GM12878 (cell line): Measurements from ENCODE around the gene ADPRM. TPM values are rescaled to one million over a fixed set of nuclear protein-coding genes. Genes with fewer than 3 reads are reported as not detected.

Experiments used
- ATAC-seq: fragments of 200-7000 bp; cut with Tn5 transposase; 3 replicates; pipeline ENCODE4 v1.9.1; 2020; ENCODE audit warnings: mild to moderate bottlenecking, moderate library complexity
- BruUV-seq: library from RNA; stranded (reverse); fragments of 400-500 nt; replicated peaks from 2 replicates; lab custom pipeline; 2021; lab: Mats Ljungman, UMichigan
- CTCF ChIA-PET: fragments of 300-600 bp; sonication (Branson Sonifier 250); formaldehyde crosslinking; extraction: SDS; loops from one replicate; lab custom pipeline; 2021; ENCODE audit warnings: inconsistent platforms; lab: Yijun Ruan, JAX
- POLR2A ChIA-PET: fragments of 350-600 bp; formaldehyde crosslinking; extraction: SDS; loops from one replicate; lab custom pipeline; 2021; ENCODE audit warnings: inconsistent platforms; lab: Charles Lee
- RAD21 ChIA-PET: fragments of 300-600 bp; sonication (Branson Sonifier 250); formaldehyde crosslinking; loops from one replicate; lab custom pipeline; 2023; ENCODE audit warnings: antibody characterized with exemption; ENCODE audit not compliant: unreplicated experiment; lab: Charles Lee
- SMC1A ChIA-PET: fragments of 300-600 bp; sonication (Branson Sonifier 250); formaldehyde crosslinking; loops from one replicate; lab custom pipeline; 2023; ENCODE audit not compliant: unreplicated experiment, uncharacterized antibody; lab: Charles Lee
- DNase-seq: peaks from one replicate; pipeline ENCODE4 v3.0.0-alpha.2; 2011; ENCODE audit warnings: low read depth, low spot score
- FAIRE-seq: peaks from 3 replicates; lab custom pipeline; 2011; peaks lifted over from hg19 to GRCh38; lab: Jason Lieb, UNC
- H2AFZ ChIP-seq: 2 replicates; pipeline ENCODE4 v1.6.0; 2011; ENCODE audit warnings: low read depth, low read length, control low read depth; ENCODE audit not compliant: control insufficient read depth
- H3K27ac ChIP-seq: 2 replicates; pipeline ENCODE4 v1.5.1; 2011; ENCODE audit warnings: control low read depth; ENCODE audit not compliant: control insufficient read depth, insufficient read depth
- H3K27me3 ChIP-seq, 2 experiments: replicated peaks in 1 of 2; 2 replicates each; pipeline versions ENCODE4 v1.6.0 to v1.6.1; 2011; ENCODE audit warnings: low read length in 1 of 2; ENCODE audit not compliant: control insufficient read depth in 2 of 2, insufficient read depth in 2 of 2
- H3K36me3 ChIP-seq, 2 experiments: 2 replicates each; pipeline ENCODE4 v1.5.1; 2011; ENCODE audit warnings: low read length in 1 of 2; ENCODE audit not compliant: control insufficient read depth in 2 of 2, insufficient read depth in 2 of 2
- H3K4me1 ChIP-seq: 2 replicates; pipeline ENCODE4 v1.6.1; 2011; ENCODE audit warnings: mild to moderate bottlenecking, low read length, moderate library complexity, mixed read lengths; ENCODE audit not compliant: control insufficient read depth, insufficient read depth
- H3K4me2 ChIP-seq: 2 replicates; pipeline ENCODE4 v1.6.0; 2011; ENCODE audit warnings: control low read depth; ENCODE audit not compliant: control insufficient read depth, insufficient read depth
- H3K4me3 ChIP-seq: fragments of 200-600 bp; sonication (generic); 2 replicates; pipeline ENCODE4 v1.5.1; 2016
- H3K79me2 ChIP-seq: 2 replicates; pipeline ENCODE4 v1.6.0; 2011; ENCODE audit warnings: low read length; ENCODE audit not compliant: control insufficient read depth, insufficient read depth
- H3K9ac ChIP-seq: 2 replicates; pipeline ENCODE4 v1.8.0; 2011; ENCODE audit warnings: low read length, control low read depth, mixed read lengths; ENCODE audit not compliant: control insufficient read depth, insufficient read depth
- H3K9me3 ChIP-seq: replicated peaks from 3 replicates; pipeline ENCODE4 v1.5.1; 2011; ENCODE audit warnings: mild to moderate bottlenecking, low read length; ENCODE audit not compliant: control insufficient read depth, insufficient read depth
- H4K20me1 ChIP-seq: 2 replicates; pipeline ENCODE4 v1.6.0; 2011; ENCODE audit not compliant: control insufficient read depth, insufficient read depth
- IRF4 ChIP-seq: IDR thresholded peaks from 2 replicates; pipeline ENCODE4 v1.6.1; 2011; ENCODE audit warnings: low read depth, low read length
- NFYA ChIP-seq: IDR thresholded peaks from 2 replicates; pipeline ENCODE4 v1.6.1; 2011; ENCODE audit warnings: low read depth, mild to moderate bottlenecking, low read length, improper control_type of control experiment, borderline replicate concordance
- POLR2A ChIP-seq: IDR thresholded peaks from 2 replicates; pipeline ENCODE4 v1.6.1; 2011; ENCODE audit warnings: low read depth, mild to moderate bottlenecking, low read length
- SIN3A ChIP-seq: IDR thresholded peaks from 2 replicates; pipeline ENCODE4 v1.6.1; 2012; ENCODE audit warnings: low read depth, low read length, improper control_type of control experiment
- SIX5 ChIP-seq: IDR thresholded peaks from 2 replicates; pipeline ENCODE4 v1.6.1; 2011; ENCODE audit warnings: mild to moderate bottlenecking, low read depth, low read length, moderate library complexity; ENCODE audit not compliant: severe bottlenecking
- TCF3 ChIP-seq: IDR thresholded peaks from 2 replicates; pipeline ENCODE4 v1.6.1; 2012; ENCODE audit warnings: low read depth, mild to moderate bottlenecking, low read length, borderline replicate concordance; ENCODE audit not compliant: insufficient read depth
- ZNF207 ChIP-seq: fragments of 450-650 bp; IDR thresholded peaks from 2 replicates; pipeline ENCODE4 v1.6.1; 2014; ENCODE audit warnings: antibody characterized with exemption, mild to moderate bottlenecking, borderline replicate concordance
- WGBS: methylation state at CpG from one replicate; pipeline ENCODE4 v1.1.6; 2016; ENCODE audit warnings: low lambda C conversion rate; ENCODE audit not compliant: insufficient replicate concordance, insufficient coverage; ENCODE audit errors: missing lambda C conversion rate; 5-methylcytosine and 5-hydroxymethylcytosine counted together
- in situ Hi-C: fragments of 300-500 bp; cut with MboI; formaldehyde crosslinking; loops from 9 replicates; pipeline ENCODE4 v1.14.3; 2018; ENCODE audit warnings: mixed read lengths
- intact Hi-C: fragments of 100-400 bp; cut with micrococcal nuclease; formaldehyde crosslinking; loops from one replicate; pipeline ENCODE4 v1.14.2; 2022; ENCODE audit not compliant: unreplicated experiment
- polyA plus RNA-seq, 11 experiments: library from polyadenylated mRNA; depleted of rRNA in 4 of 11; unstranded in 6 of 11; stranded (reverse) in 5 of 11; fragments of >200 nt; fragmentation: Nextera tagmentation in 4 of 11; fragmentation: Illumina TruSeq in 1 of 11; extraction: Ambion mirVana in 4 of 11; extraction: Trizol in 1 of 11; gene quantifications; 1 replicate in 1 of 11; 2 replicates in 10 of 11; pipeline versions ENCODE4 v1.2.1 to v1.2.3, GENCODE V29; 2011 to 2016; ENCODE audit warnings: inconsistent platforms in 2 of 11, missing spikeins in 2 of 11, low read depth in 1 of 11
- total RNA-seq, 4 experiments: library from RNA; depleted of rRNA in 3 of 4; stranded (reverse); fragments of >200 nt in 3 of 4; fragmentation: Illumina TruSeq in 1 of 4; extraction: Trizol in 1 of 4; gene quantifications; 2 replicates each; pipeline versions ENCODE4 v1.2.1 to v1.2.3, GENCODE V29; 2013 to 2021
- TF ChIP-seq, protein P1 (sequence below): IDR thresholded peaks from 2 replicates; pipeline ENCODE4 v1.6.1; 2012; ENCODE audit warnings: improper control_type of control experiment, low read depth, low read length; ENCODE audit not compliant: insufficient replicate concordance

The ADPRM gene
- total and polyA plus RNA-seq, 10 of the 15 experiments (the other 5 are each of a cell fraction or from before 2014, with no cell fraction given): 7.1 to 18.4 (median 8.8) TPM

DNA sequence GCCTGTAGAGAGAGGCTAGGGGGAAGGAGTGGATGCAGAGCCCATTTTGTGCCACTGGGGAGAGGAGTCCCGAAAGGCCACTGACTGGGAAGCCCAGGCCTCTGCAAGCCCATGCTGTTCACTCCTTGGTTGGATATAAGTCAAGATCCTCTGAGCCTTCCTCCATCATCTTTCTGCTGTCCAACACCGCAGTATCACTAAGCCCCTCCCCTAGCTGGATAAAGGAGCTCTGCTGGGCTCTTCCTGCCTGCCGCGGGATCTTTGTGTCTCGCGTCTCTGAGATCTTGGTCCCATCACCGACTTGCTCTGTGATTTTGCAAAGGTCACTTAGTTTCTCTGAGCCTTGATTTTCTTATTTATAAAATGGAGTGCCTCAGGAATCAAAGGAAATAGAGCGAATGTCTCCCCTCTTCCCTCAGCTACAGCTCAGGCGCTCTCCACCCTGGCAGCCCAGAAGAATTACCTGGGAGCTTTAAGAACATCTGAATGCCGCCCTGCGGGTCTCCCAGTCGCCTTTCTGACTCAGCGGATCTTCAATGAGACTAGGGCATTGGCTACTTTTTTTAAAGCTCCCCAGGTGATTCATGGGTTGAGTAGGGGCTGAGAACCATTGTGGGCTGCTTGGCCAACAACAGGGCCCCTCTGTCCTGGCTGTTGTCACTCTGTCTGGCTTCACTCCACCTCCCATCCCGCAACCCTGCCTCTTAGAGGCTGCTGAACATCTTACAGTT, 57.6 kb downstream of the ADPRM start:
- FAIRE-seq: no peak
- 54% methylated on average over 14 of the region's 14 CpGs for WGBS

More for the DNA sequence above, 57.6 kb downstream of the ADPRM start:
- no TSS peak for BruUV-seq
- Histone ChIP-seq H3K4me1 (no peaks in the 10 kb centered on the region), H3K4me3 (no peak overlapping the region), H3K36me3 (no peaks in the 10 kb centered on the region), H3K9ac (no peak overlapping the region), H2AFZ (no peak overlapping the region), H3K27me3 (no peaks in the 10 kb centered on the region), H3K27ac (no peak overlapping the region), H3K9me3 (no peaks in the 10 kb centered on the region), H3K79me2 (no peaks in the 10 kb centered on the region), H3K4me2 (no peak overlapping the region), H4K20me1 (no peaks in the 10 kb centered on the region)
- RAD21 ChIA-PET: no interaction called here
- TF ChIP-seq SIX5 (no peak), TCF3 (no peak), SIN3A (no peak), NFYA (no peak), POLR2A (no peak), IRF4 (no peak), ZNF207 (no peak)
- TF ChIP-seq, protein P1, sequence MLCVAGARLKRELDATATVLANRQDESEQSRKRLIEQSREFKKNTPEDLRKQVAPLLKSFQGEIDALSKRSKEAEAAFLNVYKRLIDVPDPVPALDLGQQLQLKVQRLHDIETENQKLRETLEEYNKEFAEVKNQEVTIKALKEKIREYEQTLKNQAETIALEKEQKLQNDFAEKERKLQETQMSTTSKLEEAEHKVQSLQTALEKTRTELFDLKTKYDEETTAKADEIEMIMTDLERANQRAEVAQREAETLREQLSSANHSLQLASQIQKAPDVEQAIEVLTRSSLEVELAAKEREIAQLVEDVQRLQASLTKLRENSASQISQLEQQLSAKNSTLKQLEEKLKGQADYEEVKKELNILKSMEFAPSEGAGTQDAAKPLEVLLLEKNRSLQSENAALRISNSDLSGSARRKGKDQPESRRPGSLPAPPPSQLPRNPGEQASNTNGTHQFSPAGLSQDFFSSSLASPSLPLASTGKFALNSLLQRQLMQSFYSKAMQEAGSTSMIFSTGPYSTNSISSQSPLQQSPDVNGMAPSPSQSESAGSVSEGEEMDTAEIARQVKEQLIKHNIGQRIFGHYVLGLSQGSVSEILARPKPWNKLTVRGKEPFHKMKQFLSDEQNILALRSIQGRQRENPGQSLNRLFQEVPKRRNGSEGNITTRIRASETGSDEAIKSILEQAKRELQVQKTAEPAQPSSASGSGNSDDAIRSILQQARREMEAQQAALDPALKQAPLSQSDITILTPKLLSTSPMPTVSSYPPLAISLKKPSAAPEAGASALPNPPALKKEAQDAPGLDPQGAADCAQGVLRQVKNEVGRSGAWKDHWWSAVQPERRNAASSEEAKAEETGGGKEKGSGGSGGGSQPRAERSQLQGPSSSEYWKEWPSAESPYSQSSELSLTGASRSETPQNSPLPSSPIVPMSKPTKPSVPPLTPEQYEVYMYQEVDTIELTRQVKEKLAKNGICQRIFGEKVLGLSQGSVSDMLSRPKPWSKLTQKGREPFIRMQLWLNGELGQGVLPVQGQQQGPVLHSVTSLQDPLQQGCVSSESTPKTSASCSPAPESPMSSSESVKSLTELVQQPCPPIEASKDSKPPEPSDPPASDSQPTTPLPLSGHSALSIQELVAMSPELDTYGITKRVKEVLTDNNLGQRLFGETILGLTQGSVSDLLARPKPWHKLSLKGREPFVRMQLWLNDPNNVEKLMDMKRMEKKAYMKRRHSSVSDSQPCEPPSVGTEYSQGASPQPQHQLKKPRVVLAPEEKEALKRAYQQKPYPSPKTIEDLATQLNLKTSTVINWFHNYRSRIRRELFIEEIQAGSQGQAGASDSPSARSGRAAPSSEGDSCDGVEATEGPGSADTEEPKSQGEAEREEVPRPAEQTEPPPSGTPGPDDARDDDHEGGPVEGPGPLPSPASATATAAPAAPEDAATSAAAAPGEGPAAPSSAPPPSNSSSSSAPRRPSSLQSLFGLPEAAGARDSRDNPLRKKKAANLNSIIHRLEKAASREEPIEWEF: no peak
- POLR2A ChIA-PET: interaction anchor here (0.5 kb wide), 1 partner anchor 30 kb away, joined by 3 read pairs; no protein-coding TSS in a partner anchor
- no peak for DNase-seq
- intact Hi-C loops (loop anchor here (5.0 kb wide), 1 partner anchor 92 kb away; no protein-coding TSS in a partner anchor), in situ Hi-C loops (no loop called here)
- SMC1A ChIA-PET: no interaction called here
- CTCF ChIA-PET: interaction anchor here (1.0 to 1.1 kb wide), 2 partner anchors 8 to 90 kb away, joined by 3 to 4 read pairs; no protein-coding TSS in a partner anchor
- no peak for ATAC-seq
